Fibroblast of gingiva (primary cell): ENCODE measurements around the gene STAB2.

Experiments used
- DNase-seq: peaks from one replicate; pipeline ENCODE4 v3.0.0-alpha.2; 2011; ENCODE audit warnings: low read depth

STAB2 gene

DNA sequence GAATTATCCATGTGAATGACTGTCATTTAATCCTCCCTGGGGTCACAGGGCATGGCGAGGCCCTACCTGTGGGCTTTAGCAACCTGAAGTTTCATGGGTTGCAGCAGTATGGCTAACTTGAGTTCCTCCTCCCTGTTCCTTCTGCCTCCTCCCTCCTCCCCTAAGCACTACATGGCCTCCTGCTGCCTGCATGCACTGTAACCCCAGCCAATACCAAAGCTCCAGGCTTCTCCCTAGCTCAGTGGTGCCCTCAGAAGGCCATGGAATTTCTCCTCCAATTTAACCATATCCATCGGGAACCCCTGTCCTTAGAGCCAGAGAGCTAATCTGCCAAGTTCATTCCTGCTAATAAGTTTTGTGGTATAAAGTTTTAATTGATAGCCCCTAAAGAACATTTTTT, 158.9 kb downstream of the STAB2 start:
- no peak for DNase-seq

DNA sequence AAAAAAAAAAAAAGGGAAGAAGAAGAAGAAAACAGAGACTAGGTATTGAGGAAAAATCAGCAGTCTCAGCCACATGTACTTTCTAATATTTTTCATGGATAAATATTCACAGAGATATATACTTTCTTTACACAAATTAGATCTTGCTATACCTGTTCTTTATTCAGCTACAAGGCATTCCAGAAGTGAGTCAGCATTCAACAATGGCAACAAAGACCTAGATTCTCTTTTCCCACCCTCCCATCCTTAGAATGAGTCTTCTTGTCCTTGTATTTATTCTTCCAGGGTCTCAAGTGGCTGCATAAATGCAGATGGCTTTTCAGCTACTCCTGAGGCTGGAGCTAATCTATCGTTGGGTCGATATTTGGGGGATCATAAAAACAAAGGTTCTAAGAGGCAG, 160.9 kb downstream of the STAB2 start:
- no peak for DNase-seq

GRCh38 chr12:103748875-103749274, 161.8 kb downstream of the STAB2 start:
- DNase-seq = no peak

GRCh38 chr12:103751171-103751570, 164.1 kb downstream of the STAB2 start:
- no peak for DNase-seq

DNA sequence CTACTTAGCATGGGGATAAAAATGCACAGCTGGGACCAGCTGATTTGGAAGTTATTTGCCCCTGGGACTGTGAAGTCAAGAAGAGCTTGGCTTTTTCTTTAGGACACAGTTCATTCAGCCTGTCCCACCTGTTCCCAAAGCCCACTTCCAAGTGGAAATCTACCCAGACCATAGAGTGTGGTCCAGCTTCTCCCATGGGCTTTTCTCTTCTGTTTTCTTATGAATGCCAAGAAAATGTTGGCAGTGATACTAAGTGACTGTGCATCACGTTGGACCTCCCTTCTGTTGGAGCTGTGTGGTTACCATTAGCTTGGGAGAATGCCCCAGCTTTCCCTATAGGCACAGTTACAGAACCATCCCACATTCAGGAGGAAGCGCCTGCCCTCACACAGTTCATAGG, 164.5 kb downstream of the STAB2 start:
- DNase-seq = peak; percentile 40

DNA sequence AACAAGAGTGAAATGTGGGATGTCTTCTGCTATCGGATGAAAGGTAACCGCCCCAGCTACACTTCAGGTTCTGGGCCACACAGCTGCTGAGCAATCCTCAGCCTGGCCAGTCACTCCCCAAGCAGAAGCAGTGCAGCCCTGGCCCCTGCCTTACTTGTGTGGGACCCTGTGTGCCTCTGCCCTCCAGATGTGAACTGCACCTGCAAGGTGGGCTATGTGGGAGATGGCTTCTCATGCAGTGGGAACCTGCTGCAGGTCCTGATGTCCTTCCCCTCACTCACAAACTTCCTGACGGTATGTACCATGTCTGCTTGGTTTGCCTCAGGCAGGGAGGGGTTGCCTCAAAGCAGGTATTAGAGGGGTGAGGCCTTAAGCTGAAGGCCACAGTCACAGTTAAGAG, 168.4 kb downstream of the STAB2 start:
- DNase-seq = no peak

GRCh38 chr12:103756443-103756842, 169.4 kb downstream of the STAB2 start:
- DNase-seq = no peak

DNA sequence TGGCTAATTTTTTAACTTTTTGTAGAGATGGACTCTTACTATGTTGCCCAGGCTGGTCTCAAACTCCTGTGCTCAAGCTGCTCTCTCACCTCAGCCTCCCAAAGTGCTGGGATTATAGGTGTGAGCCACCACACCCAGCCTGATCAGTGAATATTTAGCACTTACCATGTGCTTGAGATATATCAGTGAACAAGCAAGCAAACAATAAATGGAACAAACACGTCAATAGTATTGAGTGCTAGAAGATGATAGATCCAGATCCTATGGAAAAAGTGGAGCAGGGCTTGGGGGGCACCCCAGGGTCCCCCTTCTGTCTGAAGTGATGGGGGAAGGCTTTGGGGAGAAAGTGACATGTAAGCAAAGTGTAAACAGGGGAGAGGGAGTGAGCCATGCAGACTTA, 170.2 kb downstream of the STAB2 start:
- no peak for DNase-seq

- no peak for DNase-seq
Observed at GRCh38 chr12:103758310-103759089, 171.4 kb downstream of the STAB2 start.

DNA sequence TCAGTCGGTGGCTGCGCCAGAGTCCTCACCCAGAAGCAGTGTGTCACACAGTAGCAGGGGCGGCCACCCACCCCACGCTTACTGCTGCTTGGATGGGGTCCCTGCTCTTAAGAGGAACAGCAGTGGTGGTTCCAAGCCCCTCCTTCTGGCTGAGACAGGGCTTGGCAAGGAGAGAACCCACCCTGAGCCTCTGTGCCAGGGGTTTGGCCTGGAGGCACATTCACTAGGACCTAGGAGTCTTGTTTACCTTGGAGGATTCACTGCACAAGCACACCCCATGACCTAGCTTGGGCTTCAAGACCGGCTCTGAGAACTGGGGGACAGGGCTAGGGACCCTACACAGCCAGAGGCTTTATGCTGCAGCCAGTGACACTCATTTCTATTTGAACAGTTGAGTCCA, 175.4 kb downstream of the STAB2 start:
- no peak for DNase-seq

DNA sequence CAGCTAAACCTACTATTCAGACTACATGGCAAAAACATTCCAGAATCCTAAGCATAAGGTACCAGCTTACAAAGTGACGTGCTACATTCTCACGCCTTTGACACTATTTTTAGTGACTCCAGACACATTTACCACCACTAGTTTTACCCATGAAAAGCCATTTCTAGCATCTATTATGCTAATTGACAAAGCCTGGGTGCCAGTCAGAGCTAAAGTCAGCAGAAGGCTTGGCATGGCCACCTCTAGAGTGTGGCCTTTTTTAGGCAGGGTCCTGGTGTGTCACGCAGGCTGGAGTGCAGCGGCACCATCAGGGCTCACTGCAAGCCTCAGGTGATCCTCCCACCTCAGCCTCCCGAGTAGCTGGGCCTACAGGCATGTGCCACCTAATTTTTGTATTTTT, 178.2 kb downstream of the STAB2 start:
- no peak for DNase-seq

- no peak for DNase-seq
Observed at GRCh38 chr12:103766028-103766427, 179.0 kb downstream of the STAB2 start.

- no peak for DNase-seq
Observed at GRCh38 chr12:103768467-103769123, 181.5 kb downstream of the STAB2 start.

- no peak for DNase-seq
Observed at GRCh38 chr12:103769240-103769945, 182.3 kb downstream of the STAB2 start.

GRCh38 chr12:103771466-103771865, 184.4 kb downstream of the STAB2 start:
- DNase-seq = peak; percentile 31

- no peak for DNase-seq
Observed at GRCh38 chr12:103772367-103773108, 185.5 kb downstream of the STAB2 start.

DNA sequence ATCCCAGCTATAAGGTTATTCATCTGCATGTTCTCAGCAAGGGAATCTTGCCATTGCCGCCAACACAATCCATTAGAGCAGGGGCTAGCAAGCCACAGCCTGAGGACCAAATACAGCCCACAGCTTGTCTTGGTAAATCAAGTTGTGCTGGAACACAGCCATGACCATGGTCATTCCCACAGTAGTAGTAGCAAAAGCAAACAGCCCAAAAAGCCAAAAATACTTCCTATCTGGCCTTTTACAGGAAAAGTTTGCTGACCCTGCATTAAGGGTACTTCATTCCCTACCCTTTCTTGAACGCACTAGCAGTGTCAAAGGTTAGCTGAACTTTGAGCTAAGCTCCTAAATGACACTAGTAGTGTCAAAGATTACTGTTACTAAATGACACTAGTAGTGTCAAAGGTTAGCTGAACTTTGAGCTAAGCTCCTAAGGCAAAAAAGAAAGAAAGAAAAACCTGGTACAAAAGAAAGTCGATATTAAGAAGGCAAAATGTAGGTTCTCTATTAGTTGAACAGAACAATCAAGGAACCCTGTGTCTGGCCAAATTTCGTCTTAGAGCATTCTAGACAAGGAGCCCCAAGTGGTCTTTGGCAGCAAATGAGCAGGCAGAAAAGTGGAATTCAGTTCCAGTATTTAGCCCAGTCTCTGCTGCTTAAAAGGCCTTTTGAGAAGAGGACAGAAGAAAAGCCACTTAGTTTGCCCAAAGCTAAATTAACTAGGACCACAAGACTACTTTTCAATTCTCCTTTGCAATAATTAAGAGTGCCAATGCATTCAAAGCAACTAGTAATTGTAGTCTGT, 186.2 kb downstream of the STAB2 start:
- DNase-seq = no peak

GRCh38 chr12:103774977-103775560, 188.0 kb downstream of the STAB2 start:
- no peak for DNase-seq

- DNase-seq = no peak
Observed at GRCh38 chr12:103778781-103779180, 191.7 kb downstream of the STAB2 start.

GRCh38 chr12:103779410-103780092, 192.5 kb downstream of the STAB2 start:
- no peak for DNase-seq

GRCh38 chr12:103780093-103780440, 193.0 kb downstream of the STAB2 start:
- DNase-seq = no peak
